Upper lobe of right lung (tissue), 1 donor: ENCODE results near the gene SEC14L3. TPM values are rescaled to one million over a fixed set of nuclear protein-coding genes. Genes with fewer than 3 reads are reported as not detected.

ENCODE experiments used
- ATAC-seq: fragments of 200-7000 bp; cut with Tn5 transposase; one replicate; pipeline ENCODE4 v1.9.1; 2020; ENCODE audit warnings: mild to moderate bottlenecking, moderate library complexity
- DNase-seq: peaks from one replicate; pipeline ENCODE4 v3.0.0-alpha.2; 2020
- H3K27ac ChIP-seq: fragments of 200-600 bp; one replicate; pipeline ENCODE4 v1.8.0; 2022
- H3K27me3 ChIP-seq: fragments of 200-600 bp; one replicate; pipeline ENCODE4 v1.8.0; 2022; ENCODE audit warnings: mild to moderate bottlenecking
- H3K36me3 ChIP-seq: fragments of 200-600 bp; one replicate; pipeline ENCODE4 v1.8.0; 2022
- H3K4me1 ChIP-seq: fragments of 200-600 bp; one replicate; pipeline ENCODE4 v1.8.0; 2022
- H3K4me3 ChIP-seq: fragments of 200-600 bp; one replicate; pipeline ENCODE4 v1.8.0; 2022; ENCODE audit warnings: mild to moderate bottlenecking
- H3K9me3 ChIP-seq: fragments of 200-600 bp; one replicate; pipeline ENCODE4 v1.8.0; 2022
- CTCF ChIP-seq: fragments of 200-600 bp; IDR thresholded peaks from one replicate; pipeline ENCODE4 v1.8.0; 2022; ENCODE audit warnings: antibody characterized with exemption
- intact Hi-C: fragments of 100-400 bp; cut with DNase I; formaldehyde crosslinking; loops from one replicate; pipeline ENCODE4 v1.11.0; 2022
- total RNA-seq: library from RNA; stranded (reverse); fragmentation: NEBNext Ultra II Directional; extraction: Animal tissue kit (Norgen Biotek cat#: 25700); gene quantifications from one replicate; pipeline ENCODE4 v1.2.1, GENCODE V29; 2021
- donor health status: DM: no; HTN: yes; CAD: no; lungs with severe emphysema.

Gene SEC14L3
- total RNA-seq, 1 donor from 2014 or later, result not detected

DNA sequence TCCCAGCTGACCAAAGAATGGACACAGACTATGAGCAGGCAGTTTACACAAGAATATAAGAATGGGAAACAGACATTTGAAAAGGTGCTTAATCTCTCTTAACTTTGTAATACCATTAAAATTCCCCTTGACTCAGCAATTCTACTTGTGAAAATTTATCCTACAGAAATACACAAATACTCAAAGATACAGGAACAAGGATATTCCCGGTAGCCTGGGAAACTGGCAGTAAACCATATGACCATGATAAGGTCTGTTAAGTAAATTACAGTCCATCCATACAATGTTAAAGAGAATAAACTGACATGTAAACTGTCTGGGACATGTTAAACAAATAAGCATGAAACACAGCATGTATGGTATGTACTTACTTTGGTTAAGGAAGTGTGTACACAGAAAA, 55.0 kb downstream of the SEC14L3 start:
- no peak overlapping the region for H3K4me3 ChIP-seq
- peaks cover 36% of the 10 kb centered on the region for H3K36me3 ChIP-seq
- intact Hi-C loops, result no loop called here
- H3K27me3 ChIP-seq, result no peaks in the 10 kb centered on the region
- H3K27ac ChIP-seq, result no peak overlapping the region
- TF ChIP-seq CTCF, result no peak
- no peaks in the 10 kb centered on the region for H3K9me3 ChIP-seq
- H3K4me1 ChIP-seq, result peaks cover 2% of the 10 kb centered on the region
- DNase-seq, result no peak
- ATAC-seq, result no peak

DNA sequence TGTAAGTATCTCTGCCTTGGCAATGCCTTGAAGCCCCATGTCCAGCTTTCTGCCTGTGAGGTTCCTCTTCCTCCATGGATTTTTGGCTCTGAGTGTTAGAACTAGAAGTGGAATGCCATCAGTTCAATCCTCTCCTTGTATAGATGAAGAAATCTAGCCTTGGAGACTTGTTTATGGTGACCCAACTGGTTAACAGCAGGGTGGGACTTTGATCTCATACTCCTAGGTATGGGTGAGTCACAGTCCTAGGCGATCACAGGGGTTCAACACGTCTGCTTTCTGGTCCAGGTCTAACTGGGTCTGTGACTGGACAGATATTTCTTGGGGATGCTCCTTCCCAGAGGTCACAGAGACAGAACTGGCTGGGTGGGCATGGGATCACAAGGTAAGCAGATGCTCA, 55.4 kb downstream of the SEC14L3 start:
- intact Hi-C loops, result no loop called here
- ATAC-seq (no peak), DNase-seq (no peak)
- Histone ChIP-seq H3K4me3 (no peak overlapping the region), H3K9me3 (no peaks in the 10 kb centered on the region), H3K27ac (no peak overlapping the region), H3K27me3 (no peaks in the 10 kb centered on the region), H3K4me1 (no peaks in the 10 kb centered on the region), H3K36me3 (peaks cover 36% of the 10 kb centered on the region)
- TF ChIP-seq CTCF, result no peak

DNA sequence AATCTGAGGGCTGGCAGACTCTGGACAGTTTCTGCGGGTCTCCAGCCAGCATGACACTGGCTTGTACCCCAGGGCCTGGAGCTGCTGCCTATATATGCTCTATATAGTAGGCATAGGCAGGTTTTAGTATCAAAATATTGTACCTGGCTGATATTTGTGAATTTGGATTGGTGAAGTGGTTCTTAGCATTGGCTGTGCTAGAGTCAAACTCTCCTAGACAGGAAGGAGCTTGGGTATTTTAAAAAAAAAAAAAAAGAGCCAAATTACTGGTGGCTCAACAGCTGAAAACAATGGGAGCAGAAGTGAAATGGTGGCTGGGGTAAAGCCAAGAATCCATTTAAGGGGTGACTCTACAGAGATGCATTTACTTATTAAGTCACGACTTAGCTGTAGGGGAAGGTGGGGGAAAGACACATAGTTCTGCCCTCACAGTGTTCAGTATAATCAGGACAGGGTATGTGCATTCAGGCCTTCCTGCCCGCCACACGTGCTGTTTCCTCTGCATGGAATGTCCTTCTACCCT, 57.2 kb downstream of the SEC14L3 start:
- Histone ChIP-seq H3K36me3 (peaks cover 40% of the 10 kb centered on the region), H3K9me3 (no peaks in the 10 kb centered on the region), H3K4me1 (no peaks in the 10 kb centered on the region), H3K4me3 (no peak overlapping the region), H3K27me3 (no peaks in the 10 kb centered on the region), H3K27ac (no peak overlapping the region)
- intact Hi-C loops, result no loop called here
- no peak for DNase-seq
- no peak for TF ChIP-seq CTCF
- ATAC-seq, result no peak

DNA sequence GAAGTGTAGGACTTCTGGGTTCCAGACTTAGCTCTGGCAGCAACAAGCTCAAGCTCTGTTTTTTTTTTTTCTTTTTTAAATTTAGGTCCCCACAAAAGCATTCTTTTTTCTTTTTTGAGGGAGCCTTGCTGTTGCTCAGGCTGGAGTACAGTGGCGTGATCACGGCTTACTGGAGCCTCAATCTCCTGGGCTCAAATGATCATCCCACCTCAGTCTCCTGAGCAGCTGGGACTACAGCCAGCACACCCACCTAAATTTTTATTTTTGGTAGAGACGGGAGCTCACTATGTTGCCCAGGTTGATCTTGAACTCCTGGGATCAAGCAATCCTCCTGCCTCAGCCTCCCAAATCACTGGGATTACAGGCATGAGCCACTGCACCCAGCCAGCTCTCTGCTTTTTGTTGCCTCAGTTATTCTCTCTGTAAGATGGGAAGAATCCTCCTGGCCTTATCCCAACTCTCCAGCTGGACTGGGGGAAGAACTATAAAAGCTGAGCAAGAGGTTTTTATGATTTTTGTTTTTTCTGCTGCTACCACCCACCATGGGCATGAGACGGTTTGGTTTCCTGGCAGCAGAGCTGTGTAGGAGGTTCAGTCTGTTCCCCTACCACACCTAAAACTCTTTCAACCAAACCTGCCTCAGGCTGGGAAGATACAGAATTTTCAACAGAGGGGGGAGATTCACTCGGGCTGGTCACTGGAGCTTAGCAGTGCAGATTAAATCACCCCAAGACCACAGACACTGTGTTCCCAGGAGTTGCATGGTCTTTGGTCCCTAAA, 57.9 kb downstream of the SEC14L3 start:
- no peak for DNase-seq
- ATAC-seq, result no peak
- Histone ChIP-seq H3K27ac (no peak overlapping the region), H3K9me3 (no peaks in the 10 kb centered on the region), H3K4me3 (no peak overlapping the region), H3K27me3 (no peaks in the 10 kb centered on the region), H3K36me3 (peaks cover 39% of the 10 kb centered on the region), H3K4me1 (no peaks in the 10 kb centered on the region)
- no peak for TF ChIP-seq CTCF
- intact Hi-C loops, result no loop called here

DNA sequence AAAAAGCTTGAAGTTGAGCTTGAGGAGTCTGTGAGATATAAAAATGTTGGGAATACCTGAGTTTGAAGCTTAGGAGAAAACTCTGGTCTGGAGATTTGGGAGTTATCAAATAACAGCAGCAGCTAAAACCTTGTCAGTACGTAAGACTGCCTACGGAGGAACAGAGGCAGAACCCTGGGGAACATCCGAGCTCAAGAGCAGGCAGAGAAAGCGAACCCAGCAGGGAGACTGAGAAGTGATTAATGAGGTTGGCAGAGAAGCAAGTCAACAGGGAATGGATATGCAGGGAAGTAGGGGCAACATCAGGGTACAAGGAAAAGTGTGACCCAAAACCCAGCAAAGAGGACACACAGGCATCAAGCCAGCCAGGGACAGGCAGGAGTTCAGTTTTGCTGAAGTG, 58.8 kb downstream of the SEC14L3 start:
- Histone ChIP-seq H3K4me1 (no peaks in the 10 kb centered on the region), H3K27me3 (no peaks in the 10 kb centered on the region), H3K4me3 (no peak overlapping the region), H3K36me3 (peaks cover 29% of the 10 kb centered on the region), H3K27ac (no peak overlapping the region), H3K9me3 (no peaks in the 10 kb centered on the region)
- intact Hi-C loops, result no loop called here
- ATAC-seq (no peak), DNase-seq (no peak)
- TF ChIP-seq CTCF, result no peak
